Myocyte (in vitro differentiated cells): Measurements from ENCODE around the gene CADM1. TPM values are rescaled to one million over a fixed set of nuclear protein-coding genes. Genes with fewer than 3 reads are reported as not detected.

Experiments
- DNase-seq: peaks from one replicate; pipeline ENCODE4 v3.0.0-alpha.2; 2012; ENCODE audit warnings: low read depth
- total RNA-seq: library from RNA; depleted of rRNA; stranded (reverse); fragments of >200 nt; gene quantifications from 2 replicates; pipeline ENCODE4 v1.2.3, GENCODE V29; 2014

The CADM1 gene
- total RNA-seq, 1 donor from 2014 or later = 2.9 TPM

- peak; percentile 25 for DNase-seq
These were observed 286.4 kb downstream of the CADM1 start for GRCh38 chr11:115217726-115218311.

GRCh38 chr11:115215694-115216617 lies 288.3 kb downstream of the CADM1 start:
- DNase-seq = peak; percentile 13

GRCh38 chr11:115214644-115215234 lies 289.5 kb downstream of the CADM1 start:
- no peak for DNase-seq

GRCh38 chr11:115213007-115213406 lies 291.2 kb downstream of the CADM1 start:
- no peak for DNase-seq

- no peak for DNase-seq
These were observed 295.4 kb downstream of the CADM1 start for GRCh38 chr11:115208808-115209259.

GRCh38 chr11:115207916-115208315 lies 296.3 kb downstream of the CADM1 start:
- DNase-seq = no peak

- DNase-seq = no peak
These were observed 297.0 kb downstream of the CADM1 start for GRCh38 chr11:115207166-115207591.

- DNase-seq = no peak
These were observed 297.7 kb downstream of the CADM1 start for GRCh38 chr11:115206365-115207022.

GRCh38 chr11:115202900-115203552 lies 301.2 kb downstream of the CADM1 start:
- no peak for DNase-seq

- DNase-seq = no peak
These were observed 302.1 kb downstream of the CADM1 start for GRCh38 chr11:115202074-115202473.

GRCh38 chr11:115201111-115201792 lies 303.0 kb downstream of the CADM1 start:
- DNase-seq = peak; percentile 44

- peak; percentile 12 for DNase-seq
These were observed 304.6 kb downstream of the CADM1 start for GRCh38 chr11:115199481-115200069.

GRCh38 chr11:115198321-115198741 lies 305.9 kb downstream of the CADM1 start:
- no peak for DNase-seq

GRCh38 chr11:115197433-115197832 lies 306.8 kb downstream of the CADM1 start:
- no peak for DNase-seq

- DNase-seq = no peak
These were observed 307.2 kb downstream of the CADM1 start for GRCh38 chr11:115197031-115197430.

GRCh38 chr11:115194802-115195110 lies 309.5 kb downstream of the CADM1 start:
- DNase-seq = no peak

- DNase-seq = no peak
These were observed 310.1 kb downstream of the CADM1 start for GRCh38 chr11:115193914-115194801.

- no peak for DNase-seq
These were observed 312.5 kb downstream of the CADM1 start for GRCh38 chr11:115191761-115192160.

GRCh38 chr11:115190196-115190595 lies 314.0 kb downstream of the CADM1 start:
- DNase-seq = no peak
